HEK293 (cell line): ENCODE results near the gene ABHD17C.

Experiments
- CTCF ChIP-seq: fragments of 450-650 bp; formaldehyde crosslinking; IDR thresholded peaks from 2 replicates; pipeline ENCODE4 v1.5.1; 2016; ENCODE audit warnings: missing biosample characterization, missing genetic modification characterization
- GLI2 ChIP-seq: fragments of 450-650 bp; formaldehyde crosslinking; IDR thresholded peaks from 2 replicates; pipeline ENCODE4; 2017; ENCODE audit warnings: missing biosample characterization, missing genetic modification characterization, low read depth, borderline replicate concordance
- GLIS2 ChIP-seq: fragments of 450-650 bp; formaldehyde crosslinking; IDR thresholded peaks from 2 replicates; pipeline ENCODE4 v1.5.1; 2016; ENCODE audit warnings: missing biosample characterization, missing genetic modification characterization
- SALL2 ChIP-seq: fragments of 450-650 bp; formaldehyde crosslinking; IDR thresholded peaks from 2 replicates; pipeline ENCODE4 v1.5.0; 2017; ENCODE audit warnings: missing biosample characterization, mild to moderate bottlenecking, missing genetic modification characterization, borderline replicate concordance
- SCRT2 ChIP-seq: fragments of 450-650 bp; formaldehyde crosslinking; IDR thresholded peaks from 2 replicates; pipeline ENCODE4 v1.5.1; 2016; ENCODE audit warnings: missing biosample characterization, missing genetic modification characterization
- ZBTB49 ChIP-seq: fragments of 450-650 bp; formaldehyde crosslinking; IDR thresholded peaks from 2 replicates; pipeline ENCODE4 v1.5.1; 2016; ENCODE audit warnings: missing biosample characterization, missing genetic modification characterization, low read depth
- ZFP69B ChIP-seq: fragments of 450-650 bp; formaldehyde crosslinking; IDR thresholded peaks from 2 replicates; pipeline ENCODE4 v1.5.1; 2016; ENCODE audit warnings: missing biosample characterization, missing genetic modification characterization
- ZNF544 ChIP-seq: fragments of 450-650 bp; formaldehyde crosslinking; IDR thresholded peaks from 2 replicates; pipeline ENCODE4 v1.5.0; 2017; ENCODE audit warnings: missing biosample characterization, missing genetic modification characterization
- ZNF645 ChIP-seq: fragments of 450-650 bp; formaldehyde crosslinking; IDR thresholded peaks from 2 replicates; pipeline ENCODE4; 2016; ENCODE audit warnings: missing biosample characterization, missing genetic modification characterization
- ZNF76 ChIP-seq: fragments of 450-650 bp; formaldehyde crosslinking; IDR thresholded peaks from 2 replicates; pipeline ENCODE4; 2016; ENCODE audit warnings: low read depth, missing biosample characterization, missing genetic modification characterization, borderline replicate concordance
- ZNF768 ChIP-seq: fragments of 450-650 bp; formaldehyde crosslinking; IDR thresholded peaks from 2 replicates; pipeline ENCODE4 v1.5.1; 2018; ENCODE audit warnings: missing biosample characterization, mild to moderate bottlenecking, missing genetic modification characterization
- ZNF776 ChIP-seq: fragments of 450-650 bp; formaldehyde crosslinking; IDR thresholded peaks from 2 replicates; pipeline ENCODE4 v1.5.0; 2017; ENCODE audit warnings: missing biosample characterization, missing genetic modification characterization, borderline replicate concordance

- TF ChIP-seq SALL2 (no peak), ZNF76 (tag by site-specific recombination) (no peak), ZNF544 (tag by site-specific recombination) (no peak), ZBTB49 (tag by site-specific recombination) (no peak), GLIS2 (tag by site-specific recombination) (no peak), ZFP69B (tag by site-specific recombination) (no peak), ZNF645 (tag by site-specific recombination) (no peak), CTCF (tag by site-specific recombination) (no peak), SCRT2 (tag by site-specific recombination) (no peak), ZNF776 (tag by site-specific recombination) (no peak), ZNF768 (tag by site-specific recombination) (no peak), GLI2 (tag by site-specific recombination) (no peak)
These were observed 26.4 kb upstream of the ABHD17C start for GRCh38 chr15:80668546-80669236.
